HG03521 (cell line): ENCODE measurements around the gene CREBBP.

ENCODE experiments used
- ATAC-seq: cut with Tn5 transposase; IDR thresholded peaks from one replicate; pipeline ENCODE4 v1.9.1; 2021; ENCODE audit warnings: mild to moderate bottlenecking, moderate library complexity; ENCODE audit not compliant: unreplicated experiment

The CREBBP gene

DNA sequence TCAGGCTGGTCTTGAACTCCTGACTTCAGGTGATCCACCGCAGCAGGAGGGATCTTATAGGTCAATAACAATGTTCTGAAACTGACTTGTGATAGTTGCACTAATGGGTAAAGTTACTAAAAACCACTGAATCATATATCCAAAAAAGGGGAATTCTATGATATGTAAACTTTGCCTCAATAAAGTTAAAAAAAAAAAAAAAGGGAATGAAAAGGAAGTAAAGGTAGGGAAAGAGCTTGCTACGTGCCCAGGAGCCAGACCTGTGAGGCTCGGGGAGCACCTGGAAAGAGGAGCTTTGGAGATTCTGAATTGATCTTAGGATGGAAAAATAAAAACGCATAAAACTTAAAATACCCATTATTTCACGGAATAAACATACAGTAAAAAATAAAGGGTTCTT, 142.4 kb downstream of the CREBBP start:
- ATAC-seq: no peak

- no peak for ATAC-seq
Observed at GRCh38 chr16:3737181-3737580, 143.3 kb downstream of the CREBBP start.

DNA sequence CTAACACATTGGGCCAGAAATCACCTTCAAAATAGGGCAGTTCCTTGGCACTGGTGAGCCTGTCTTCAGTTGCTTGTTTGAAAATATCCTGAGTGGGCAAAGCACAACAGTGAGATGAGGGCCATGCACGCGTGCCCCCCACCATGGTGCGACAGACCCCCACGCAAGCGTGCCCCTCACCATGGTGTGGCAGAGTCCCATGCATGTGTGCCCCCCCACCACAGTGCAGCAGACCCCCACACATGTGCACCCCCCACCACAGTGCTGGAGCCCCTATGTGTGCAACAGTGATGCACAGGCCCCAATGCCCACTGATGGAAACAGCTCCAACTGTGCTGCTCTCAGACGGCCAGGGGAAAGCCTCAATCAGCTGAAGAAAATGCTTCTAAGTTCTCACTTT, 144.4 kb downstream of the CREBBP start:
- ATAC-seq: no peak

DNA sequence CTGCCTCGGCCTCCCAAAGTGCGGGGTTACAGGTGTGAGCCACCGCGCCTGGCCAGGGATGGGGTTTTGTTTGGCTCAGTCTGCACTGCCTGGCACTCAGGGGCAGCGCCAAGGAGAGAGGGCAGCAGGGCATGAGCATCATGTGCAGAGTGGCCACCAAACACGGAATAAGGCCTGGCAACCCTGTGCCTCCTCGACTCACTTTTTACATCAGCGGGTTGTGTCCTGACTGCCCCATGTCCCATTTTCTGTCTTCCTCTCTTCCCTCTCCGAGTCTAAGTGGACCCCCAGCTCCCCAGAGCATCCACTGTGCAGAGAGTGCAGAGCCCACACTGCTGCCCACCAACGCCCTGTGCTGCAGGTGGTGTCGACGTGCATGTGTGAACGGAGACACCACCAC, 145.0 kb downstream of the CREBBP start:
- ATAC-seq: no peak

GRCh38 chr16:3734758-3735221, 145.7 kb downstream of the CREBBP start:
- ATAC-seq: no peak

- ATAC-seq: no peak
Observed at GRCh38 chr16:3734084-3734757, 146.3 kb downstream of the CREBBP start.

GRCh38 chr16:3732171-3732570, 148.3 kb downstream of the CREBBP start:
- ATAC-seq: no peak

DNA sequence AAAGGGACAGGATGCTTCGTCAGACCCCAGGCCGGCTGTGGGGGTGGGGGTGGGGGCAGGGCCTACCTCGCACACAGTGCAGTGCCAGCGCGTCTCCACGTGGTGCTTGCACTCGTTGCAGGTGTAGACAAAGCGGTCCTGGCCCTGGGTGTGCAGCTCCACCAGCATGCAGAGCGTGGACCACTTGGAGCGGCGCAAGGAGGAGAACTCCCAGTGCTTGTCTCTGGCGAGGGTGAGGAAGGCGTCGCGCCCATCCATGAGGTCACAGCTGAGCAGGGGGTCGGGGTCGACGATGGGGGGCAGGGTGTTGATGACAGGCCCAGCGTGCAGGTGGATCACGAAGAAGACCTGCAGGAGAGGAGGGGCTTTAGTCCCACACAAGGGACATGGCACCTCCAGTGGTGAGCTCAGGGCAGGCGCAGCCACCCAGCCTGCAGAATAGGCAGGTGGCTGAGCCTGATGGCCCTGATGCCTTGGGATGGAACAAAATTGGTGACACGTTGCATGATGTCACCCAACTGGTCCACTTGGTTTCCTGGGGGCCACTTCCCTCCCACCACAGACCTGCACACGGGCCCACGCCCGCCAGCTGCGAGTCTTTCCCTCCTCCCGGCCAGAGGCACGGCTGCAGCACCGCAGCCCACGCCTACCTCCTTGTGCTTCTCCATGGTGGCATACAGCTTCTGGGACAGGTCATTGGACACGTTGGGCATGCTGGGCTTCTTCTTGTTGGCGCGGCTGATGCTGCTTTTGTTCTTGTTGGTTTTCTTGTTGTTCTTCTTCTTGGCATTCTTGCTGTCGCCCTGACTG, 149.2 kb downstream of the CREBBP start:
- no peak for ATAC-seq

- ATAC-seq: no peak
Observed at GRCh38 chr16:3730161-3731125, 150.1 kb downstream of the CREBBP start.

- ATAC-seq: no peak
Observed at GRCh38 chr16:3729161-3730112, 151.1 kb downstream of the CREBBP start.

- ATAC-seq: no peak
Observed at GRCh38 chr16:3728424-3729160, 151.9 kb downstream of the CREBBP start.

DNA sequence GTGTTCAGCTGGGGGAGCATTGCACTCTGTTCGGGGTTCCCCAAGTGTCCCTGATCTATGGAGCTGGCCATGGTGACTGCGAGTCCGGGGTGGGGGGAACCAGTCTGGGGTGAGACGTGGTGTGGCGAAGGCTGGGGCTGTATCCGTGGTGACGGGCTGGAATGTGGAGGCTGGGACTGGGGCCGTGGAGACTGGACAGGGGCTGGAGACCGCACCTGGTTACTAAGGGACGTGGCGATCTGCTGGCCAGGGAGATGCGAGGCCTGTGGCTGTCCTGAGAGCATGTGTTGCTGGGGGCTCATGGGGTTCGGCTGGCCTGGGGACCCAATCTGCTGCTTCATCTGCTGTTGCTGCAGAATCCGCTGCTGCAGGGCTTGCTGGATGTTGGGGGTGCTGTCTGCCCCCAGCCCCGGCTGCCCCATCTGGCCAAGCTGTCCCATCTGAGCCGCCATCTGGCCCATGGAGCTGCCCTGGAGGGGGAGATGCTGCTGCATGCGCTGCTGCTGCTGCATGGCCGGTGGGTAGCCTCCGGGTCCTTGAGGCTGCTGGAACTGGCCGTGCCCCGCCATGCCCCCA, 152.6 kb downstream of the CREBBP start:
- no peak for ATAC-seq

DNA sequence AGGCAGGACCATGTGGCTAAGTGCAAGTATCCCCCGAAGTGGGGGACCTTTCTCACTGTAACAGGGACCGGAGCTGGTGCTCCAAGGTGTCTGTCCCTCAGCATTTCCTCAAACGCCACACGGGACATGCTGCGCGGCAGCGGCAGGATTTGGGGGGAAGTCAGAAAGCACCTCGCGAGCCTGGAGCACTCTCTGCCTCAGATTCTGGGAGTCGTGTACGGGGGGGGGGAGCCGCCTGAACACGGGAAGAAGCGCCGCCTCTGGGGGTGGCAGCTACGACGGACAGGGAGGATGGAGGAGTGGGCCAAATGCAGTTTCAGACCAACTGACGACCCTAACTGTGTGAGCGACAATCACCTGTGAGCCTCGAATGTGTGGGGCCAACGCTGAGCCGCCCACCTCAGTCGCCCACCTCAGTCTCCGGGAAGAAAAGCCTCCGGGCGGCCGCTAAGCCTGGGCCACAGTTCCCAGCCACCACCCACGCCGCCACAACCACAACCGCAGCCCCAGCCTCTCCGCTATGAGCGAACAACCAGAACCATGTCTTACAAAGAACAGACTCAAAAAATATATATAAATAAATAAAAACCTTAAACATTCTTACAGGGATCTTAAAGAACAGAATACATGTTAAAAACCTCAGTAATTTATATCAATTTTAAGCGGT, 154.4 kb downstream of the CREBBP start:
- ATAC-seq: no peak

- ATAC-seq: no peak
Observed at GRCh38 chr16:3725276-3725675, 155.2 kb downstream of the CREBBP start.

DNA sequence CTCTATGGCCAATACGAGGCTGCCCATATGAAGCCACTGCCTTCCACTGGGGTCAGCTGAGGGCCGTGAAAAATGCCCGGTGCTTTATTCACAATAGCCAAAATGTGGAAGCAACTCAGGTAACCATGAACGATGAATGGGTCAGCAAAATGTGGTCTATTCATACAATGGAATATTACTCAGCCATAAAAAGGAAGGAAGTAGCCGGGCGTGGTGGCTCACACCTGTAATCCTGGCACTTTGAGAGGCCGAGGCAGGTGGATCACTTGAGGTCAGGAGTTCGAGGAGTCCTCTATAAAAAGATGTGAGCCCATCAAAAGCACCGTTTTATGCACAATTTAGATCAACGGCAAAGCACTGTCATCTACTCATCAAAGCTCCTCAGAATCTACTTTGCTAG, 158.0 kb downstream of the CREBBP start:
- no peak for ATAC-seq

DNA sequence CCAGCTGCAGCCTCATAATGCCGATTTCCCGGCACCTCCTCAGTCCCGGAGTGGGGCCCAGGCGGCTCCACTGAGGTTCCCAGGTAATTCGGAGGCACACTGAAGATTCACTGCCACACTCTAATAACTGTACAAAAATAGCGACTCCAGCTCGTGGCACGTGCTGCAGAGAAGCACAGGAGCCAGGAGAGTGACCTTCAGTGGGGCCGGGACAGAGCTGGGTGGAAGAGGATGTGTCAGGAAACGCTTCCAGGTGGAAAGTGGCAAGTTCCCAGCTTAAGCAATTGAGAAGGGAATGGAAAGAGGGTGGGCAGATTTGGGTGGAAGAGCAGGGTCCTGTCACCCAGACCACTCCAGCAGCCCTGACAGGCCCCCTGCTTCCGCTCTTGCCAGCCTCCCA, 160.1 kb downstream of the CREBBP start:
- ATAC-seq: no peak

- no peak for ATAC-seq
Observed at GRCh38 chr16:3718628-3719027, 161.9 kb downstream of the CREBBP start.

- no peak for ATAC-seq
Observed at GRCh38 chr16:3718019-3718391, 162.5 kb downstream of the CREBBP start.
